Tibial artery (tissue), 4 donors: Measurements from ENCODE around the gene MTERF2.
A peak's percentile ranks its signal among the peaks of the same experiment; 100 is the strongest.

Experiments used
- DNase-seq, 2 donors: peaks; one replicate each; pipeline ENCODE4 v3.0.0-alpha.2; 2019
- H3K27ac ChIP-seq, 2 donors: fragments of 200-600 bp; sonication (generic) in 1 of 2; 1 replicate in 1 of 2; 2 replicates in 1 of 2; pipeline ENCODE4 v1.5.1; 2018 to 2019; ENCODE audit warnings: mild to moderate bottlenecking in 1 of 2
- H3K27me3 ChIP-seq, 2 donors: fragments of 200-600 bp; sonication (generic) in 1 of 2; one replicate each; pipeline versions ENCODE4 v1.5.1 to v1.6.0; 2016 to 2019
- H3K36me3 ChIP-seq, 3 donors: fragments of 200-600 bp; sonication (generic) in 2 of 3; one replicate each; pipeline ENCODE4 v1.5.1; 2016 to 2019; ENCODE audit warnings: mild to moderate bottlenecking in 2 of 3
- H3K4me1 ChIP-seq, 4 donors: fragments of 200-600 bp; sonication (generic) in 2 of 4; 1 replicate in 3 of 4; 2 replicates in 1 of 4; pipeline ENCODE4 v1.5.1; 2016 to 2019
- H3K4me3 ChIP-seq, 2 donors: fragments of 200-600 bp; sonication (generic) in 1 of 2; 1 replicate in 1 of 2; 2 replicates in 1 of 2; pipeline ENCODE4 v1.5.1; 2018 to 2019; ENCODE audit warnings: mild to moderate bottlenecking in 2 of 2
- H3K9me3 ChIP-seq, 3 donors: fragments of 200-600 bp; sonication (generic) in 1 of 3; one replicate each; pipeline ENCODE4 v1.5.1; 2016 to 2019
- intact Hi-C: fragments of 100-400 bp; cut with DNase I; formaldehyde crosslinking; loops from one replicate; pipeline ENCODE4 v1.15.0; 2023; ENCODE audit warnings: low total_unique reads
- TF ChIP-seq, protein P1 (sequence below), 2 experiments: fragments of 200-600 bp in 1 of 2; fragments of 450-650 bp in 1 of 2; IDR thresholded peaks; one replicate each; pipeline ENCODE4 v1.5.1; 2017 to 2019; ENCODE audit warnings: antibody characterized with exemption in 2 of 2, mild to moderate bottlenecking in 1 of 2, moderate library complexity in 1 of 2

MTERF2 gene, protein sequence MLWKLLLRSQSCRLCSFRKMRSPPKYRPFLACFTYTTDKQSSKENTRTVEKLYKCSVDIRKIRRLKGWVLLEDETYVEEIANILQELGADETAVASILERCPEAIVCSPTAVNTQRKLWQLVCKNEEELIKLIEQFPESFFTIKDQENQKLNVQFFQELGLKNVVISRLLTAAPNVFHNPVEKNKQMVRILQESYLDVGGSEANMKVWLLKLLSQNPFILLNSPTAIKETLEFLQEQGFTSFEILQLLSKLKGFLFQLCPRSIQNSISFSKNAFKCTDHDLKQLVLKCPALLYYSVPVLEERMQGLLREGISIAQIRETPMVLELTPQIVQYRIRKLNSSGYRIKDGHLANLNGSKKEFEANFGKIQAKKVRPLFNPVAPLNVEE

DNA sequence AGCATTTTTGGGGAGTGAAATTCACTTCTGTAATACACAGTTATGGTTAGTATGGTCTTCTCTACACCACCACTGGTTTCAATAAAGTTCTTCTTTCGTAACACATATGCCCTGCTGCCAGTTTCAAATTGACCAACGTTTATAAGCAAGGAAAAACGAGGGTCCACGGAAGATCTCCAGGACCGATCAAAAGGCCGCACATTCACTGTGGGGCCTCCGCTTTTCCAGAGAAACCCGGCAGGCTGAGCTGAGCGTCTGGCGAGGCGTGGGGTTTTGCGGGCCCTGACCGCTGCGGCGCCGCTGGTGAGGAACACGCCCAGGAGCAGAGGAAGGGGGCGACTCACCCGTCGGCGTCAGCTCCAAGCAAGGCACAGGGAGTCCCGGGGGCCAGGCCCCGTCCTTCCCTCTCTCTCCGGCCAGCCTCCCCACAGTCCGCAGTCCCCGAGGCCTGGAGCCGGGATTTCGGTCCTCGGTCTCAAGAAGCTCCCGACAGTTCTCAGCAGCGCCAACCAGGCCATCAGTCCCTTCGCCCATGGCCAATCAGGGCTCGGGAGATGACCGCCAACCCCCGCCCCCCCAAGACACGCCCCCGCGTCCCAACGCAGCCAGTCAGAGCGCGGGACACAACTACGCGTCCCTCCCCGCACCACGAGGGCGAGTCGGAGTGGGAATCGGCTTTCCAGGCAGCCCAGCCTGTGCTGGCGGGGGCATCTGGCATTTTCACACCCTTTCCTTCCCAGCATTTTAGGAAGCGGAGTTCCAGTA, at the start of gene MTERF2:
TSS of gene MTERF2 (minus strand) at position 522 of the 765 bp plus-strand sequence. CDS start 8,432 bp downstream, outside the sequence.
- Histone ChIP-seq H3K27me3 (no peaks in the 10 kb centered on the region), H3K36me3 (peaks cover 0 to 8% (median 0%) of the 10 kb centered on the region in 3 donors), H3K4me3 (peak within 1 kb of the TSS; percentile 69 to 81), H3K27ac (peak within 1 kb of the TSS; percentile 93 to 95), H3K9me3 (no peaks in the 10 kb centered on the region), H3K4me1 (peaks cover 0 to 40% (median 31%) of the 10 kb centered on the region in 4 donors)
- TF ChIP-seq, protein P1, sequence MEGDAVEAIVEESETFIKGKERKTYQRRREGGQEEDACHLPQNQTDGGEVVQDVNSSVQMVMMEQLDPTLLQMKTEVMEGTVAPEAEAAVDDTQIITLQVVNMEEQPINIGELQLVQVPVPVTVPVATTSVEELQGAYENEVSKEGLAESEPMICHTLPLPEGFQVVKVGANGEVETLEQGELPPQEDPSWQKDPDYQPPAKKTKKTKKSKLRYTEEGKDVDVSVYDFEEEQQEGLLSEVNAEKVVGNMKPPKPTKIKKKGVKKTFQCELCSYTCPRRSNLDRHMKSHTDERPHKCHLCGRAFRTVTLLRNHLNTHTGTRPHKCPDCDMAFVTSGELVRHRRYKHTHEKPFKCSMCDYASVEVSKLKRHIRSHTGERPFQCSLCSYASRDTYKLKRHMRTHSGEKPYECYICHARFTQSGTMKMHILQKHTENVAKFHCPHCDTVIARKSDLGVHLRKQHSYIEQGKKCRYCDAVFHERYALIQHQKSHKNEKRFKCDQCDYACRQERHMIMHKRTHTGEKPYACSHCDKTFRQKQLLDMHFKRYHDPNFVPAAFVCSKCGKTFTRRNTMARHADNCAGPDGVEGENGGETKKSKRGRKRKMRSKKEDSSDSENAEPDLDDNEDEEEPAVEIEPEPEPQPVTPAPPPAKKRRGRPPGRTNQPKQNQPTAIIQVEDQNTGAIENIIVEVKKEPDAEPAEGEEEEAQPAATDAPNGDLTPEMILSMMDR (IDR thresholded peaks at IDR 0.05) = no peak
- DNase-seq = peak; percentile 94 to 97
- intact Hi-C loops = loop anchor here (2.0 kb wide), 1 partner anchor 30 kb away; no protein-coding TSS in a partner anchor

DNA sequence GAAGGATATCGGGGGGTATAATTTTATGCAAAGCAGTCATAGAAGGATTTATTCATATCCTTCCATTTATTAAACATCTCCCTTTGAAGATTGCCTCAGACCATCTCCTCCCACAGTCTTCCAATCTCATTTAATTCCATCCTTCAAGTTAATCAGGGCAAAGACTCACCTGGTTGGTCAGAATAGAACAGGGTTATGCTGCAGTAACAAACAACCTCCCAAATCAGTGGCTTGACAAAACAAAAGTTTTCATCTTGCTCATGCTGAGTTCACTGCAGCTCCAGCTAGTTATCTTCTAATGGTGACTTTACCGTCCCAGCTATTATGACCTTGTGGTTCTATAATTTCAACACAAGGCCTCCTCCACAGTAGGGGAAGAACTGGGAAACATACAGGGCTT, 48.8 kb upstream of the MTERF2 start:
- no peaks in the 10 kb centered on the region for H3K27me3 ChIP-seq
- H3K4me1 ChIP-seq = peaks cover 0 to 9% (median 4%) of the 10 kb centered on the region in 4 donors
- H3K4me3 ChIP-seq = no peak overlapping the region
- no peaks in the 10 kb centered on the region for H3K9me3 ChIP-seq
- no peaks in the 10 kb centered on the region for H3K36me3 ChIP-seq
- DNase-seq = no peak
- intact Hi-C loops = loop anchor here (10.0 kb wide), 1 partner anchor 59 kb away; the partner anchor contains the start of gene CRY1
- TF ChIP-seq, protein P1 (IDR thresholded peaks at IDR 0.05) = no peak
- no peak overlapping the region for H3K27ac ChIP-seq

DNA sequence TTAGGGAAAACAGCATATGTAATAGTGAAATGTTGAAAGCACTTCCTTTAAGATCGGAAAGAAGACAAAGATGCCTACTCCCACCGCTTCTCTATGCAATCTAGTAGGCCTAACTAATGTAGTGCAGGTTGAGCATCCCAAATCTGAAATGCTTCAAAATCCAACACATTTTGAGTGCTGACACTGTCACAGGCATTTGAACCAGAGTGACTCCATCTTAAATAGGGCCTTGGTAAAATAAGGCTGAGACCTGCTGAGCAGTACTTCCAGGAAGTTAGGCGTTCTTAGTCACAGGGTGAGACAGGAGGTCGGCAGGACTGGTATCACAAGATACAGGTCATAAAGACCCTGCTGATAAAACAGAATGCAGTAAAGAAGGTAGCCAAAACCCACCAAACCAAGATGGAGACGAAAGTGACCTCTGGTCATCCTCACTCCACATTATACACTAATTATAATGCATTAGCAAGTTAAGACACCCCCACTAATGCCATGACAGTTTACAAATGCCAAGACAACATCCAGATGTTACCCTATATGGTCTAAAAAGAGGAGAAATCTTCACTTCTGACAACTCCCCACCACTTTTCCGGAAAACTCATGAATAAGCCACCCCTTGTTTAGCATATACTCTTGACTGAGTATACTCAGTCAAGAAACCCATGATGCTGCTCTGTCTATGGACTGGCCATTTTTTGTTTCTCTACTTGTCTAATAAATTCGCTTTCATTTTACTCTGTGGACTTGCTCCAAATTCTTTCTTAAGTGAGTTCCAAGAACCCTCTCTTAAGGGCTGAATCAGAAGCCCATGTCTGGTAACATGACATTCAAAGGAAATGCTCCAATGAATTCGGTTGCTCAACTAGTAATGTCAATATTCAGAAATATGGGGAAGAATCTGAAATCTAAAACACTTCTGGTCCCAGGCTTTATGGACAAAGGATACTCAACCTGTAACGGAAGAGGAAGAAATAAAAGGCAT, 47.1 kb upstream of the MTERF2 start:
- Histone ChIP-seq H3K27me3 (no peaks in the 10 kb centered on the region), H3K9me3 (no peaks in the 10 kb centered on the region), H3K4me1 (peaks cover 0 to 23% (median 5%) of the 10 kb centered on the region in 4 donors), H3K27ac (no peak overlapping the region), H3K4me3 (no peak overlapping the region), H3K36me3 (no peaks in the 10 kb centered on the region)
- intact Hi-C loops = loop anchor here (10.0 kb wide), 1 partner anchor 61 kb away; the partner anchor contains the start of gene CRY1
- no peak for DNase-seq
- TF ChIP-seq, protein P1 (IDR thresholded peaks at IDR 0.05) = no peak

DNA sequence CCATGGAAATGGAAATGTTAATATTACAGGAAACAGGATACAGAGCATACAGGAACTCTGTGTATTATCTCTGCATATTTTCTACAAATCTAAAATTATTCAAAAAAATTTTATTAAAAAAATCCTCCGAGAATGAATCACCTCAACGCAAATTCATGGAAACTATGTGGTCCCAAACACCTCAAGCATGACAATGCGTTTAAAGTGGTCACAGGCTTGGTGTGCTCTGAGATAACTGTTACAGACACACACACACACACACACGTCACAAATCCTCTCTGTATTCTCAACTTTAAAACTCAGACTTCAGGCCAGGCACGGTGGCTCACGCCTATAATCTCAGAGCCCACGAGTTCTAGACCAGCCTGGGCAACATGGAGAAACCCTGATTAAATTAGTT, 45.3 kb upstream of the MTERF2 start:
- H3K36me3 ChIP-seq = no peaks in the 10 kb centered on the region
- DNase-seq = no peak
- peaks cover 0 to 39% (median 10%) of the 10 kb centered on the region in 4 donors for H3K4me1 ChIP-seq
- no peak overlapping the region for H3K4me3 ChIP-seq
- H3K9me3 ChIP-seq = no peaks in the 10 kb centered on the region
- TF ChIP-seq, protein P1 (IDR thresholded peaks at IDR 0.05) = no peak
- intact Hi-C loops = loop anchor here (10.0 kb wide), 1 partner anchor 63 kb away; the partner anchor contains the start of gene CRY1
- H3K27me3 ChIP-seq = no peaks in the 10 kb centered on the region
- no peak overlapping the region for H3K27ac ChIP-seq

DNA sequence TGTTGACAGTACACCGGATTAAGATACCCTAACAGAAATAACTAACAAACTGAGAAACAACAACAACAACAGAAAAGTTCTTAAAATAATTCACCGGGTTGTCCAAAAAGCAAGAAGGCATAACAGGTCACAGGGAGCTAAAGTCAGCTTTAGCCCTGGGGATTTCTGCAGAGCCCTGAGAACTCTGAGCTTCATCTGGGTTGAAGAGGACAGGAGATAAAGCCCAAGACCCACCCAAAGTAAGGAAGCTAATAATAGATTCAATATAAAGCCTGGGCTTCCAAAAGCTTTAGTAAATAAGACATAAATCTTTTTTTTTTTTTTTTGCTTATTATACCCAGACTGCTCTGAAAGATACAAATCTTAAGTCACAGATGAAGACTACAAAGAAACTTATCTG, 44.1 kb upstream of the MTERF2 start:
- H3K4me1 ChIP-seq = peaks cover 0 to 51% (median 15%) of the 10 kb centered on the region in 4 donors
- no peaks in the 10 kb centered on the region for H3K36me3 ChIP-seq
- no peak overlapping the region for H3K4me3 ChIP-seq
- no peak overlapping the region for H3K27ac ChIP-seq
- intact Hi-C loops = loop anchor here (10.0 kb wide), 1 partner anchor 64 kb away; the partner anchor contains the start of gene CRY1
- no peaks in the 10 kb centered on the region for H3K27me3 ChIP-seq
- no peak for DNase-seq
- H3K9me3 ChIP-seq = no peaks in the 10 kb centered on the region
- TF ChIP-seq, protein P1 (IDR thresholded peaks at IDR 0.05) = no peak
